H1 (cell line): ENCODE data around the gene NMRAL1. TPM values are rescaled to one million over a fixed set of nuclear protein-coding genes. Genes with fewer than 3 reads are reported as not detected.
A peak's percentile ranks its signal among the peaks of the same experiment; 100 is the strongest.

Experiments used
- CTCF ChIA-PET: fragments of 300-600 bp; sonication (Branson Sonifier 250); formaldehyde crosslinking; loops from one replicate; lab custom pipeline; 2021; ENCODE audit not compliant: partially characterized antibody; lab: Charles Lee
- POLR2A ChIA-PET: fragments of 300-600 bp; sonication (Branson Sonifier 250); formaldehyde crosslinking; loops from one replicate; lab custom pipeline; 2021; ENCODE audit warnings: inconsistent platforms; ENCODE audit not compliant: partially characterized antibody; lab: Charles Lee
- DNase-seq, 2 experiments: peaks; one replicate each; pipeline versions ENCODE4 v3.0.0 to v3.0.0-alpha.2; 2010 to 2022; ENCODE audit warnings: low spot score in 2 of 2, low read depth in 1 of 2, mixed read lengths in 1 of 2
- FAIRE-seq: peaks from 2 replicates; lab custom pipeline; 2011; peaks lifted over from hg19 to GRCh38; lab: Jason Lieb, UNC
- H2AFZ ChIP-seq: 2 replicates; pipeline ENCODE4 v1.8.1; 2012; ENCODE audit warnings: low read length, inconsistent platforms
- H2AK5ac ChIP-seq: 2 replicates; pipeline ENCODE4 v1.6.1; 2013; ENCODE audit warnings: low read depth, low read length
- H2BK120ac ChIP-seq: replicated peaks from 2 replicates; pipeline ENCODE3; 2013; ENCODE audit warnings: low read depth, low read length, inconsistent platforms
- H2BK12ac ChIP-seq: 2 replicates; pipeline ENCODE4 v1.6.1; 2013; ENCODE audit warnings: low read depth, low read length
- H2BK15ac ChIP-seq: 2 replicates; pipeline ENCODE4 v1.6.1; 2013; ENCODE audit warnings: low read length
- H2BK20ac ChIP-seq: 2 replicates; pipeline ENCODE4 v1.6.1; 2013; ENCODE audit warnings: low read length
- H2BK5ac ChIP-seq: 2 replicates; pipeline ENCODE4 v1.6.1; 2013; ENCODE audit warnings: low read depth, low read length
- H3K14ac ChIP-seq: 2 replicates; pipeline ENCODE4 v1.6.1; 2013; ENCODE audit warnings: inconsistent platforms; ENCODE audit not compliant: insufficient read length
- H3K18ac ChIP-seq: 2 replicates; pipeline ENCODE4 v1.6.1; 2013; ENCODE audit warnings: low read length; ENCODE audit errors: extremely low read depth
- H3K23ac ChIP-seq: 2 replicates; pipeline ENCODE4 v1.6.1; 2013; ENCODE audit warnings: inconsistent platforms; ENCODE audit not compliant: insufficient read length
- H3K23me2 ChIP-seq: 2 replicates; pipeline ENCODE4 v1.6.1; 2013; ENCODE audit warnings: low read depth, low read length
- H3K27ac ChIP-seq: 2 replicates; pipeline ENCODE4 v1.6.1; 2011; ENCODE audit warnings: low read depth, low read length, inconsistent platforms
- H3K27me3 ChIP-seq, 4 experiments: replicated peaks in 1 of 4; 1 replicate in 1 of 4; 2 replicates in 3 of 4; pipeline versions ENCODE4 v1.6.1 to v1.8.1; 2011 to 2013; ENCODE audit warnings: low read length in 3 of 4, mild to moderate bottlenecking in 3 of 4, inconsistent platforms in 2 of 4, mixed read lengths in 2 of 4, moderate library complexity in 1 of 4; ENCODE audit not compliant: control insufficient read depth in 3 of 4, insufficient read depth in 3 of 4; ENCODE audit errors: extremely low read depth in 1 of 4
- H3K36me3 ChIP-seq, 4 experiments: 2 replicates each; pipeline versions ENCODE4 v1.6.1 to v1.8.1; 2011 to 2013; ENCODE audit warnings: mild to moderate bottlenecking in 4 of 4, low read length in 3 of 4, moderate library complexity in 2 of 4, control low read depth in 1 of 4, inconsistent platforms in 1 of 4; ENCODE audit not compliant: insufficient read depth in 4 of 4, control insufficient read depth in 2 of 4
- H3K4ac ChIP-seq: replicated peaks from 2 replicates; pipeline ENCODE3; 2013; ENCODE audit warnings: low read length, low read depth, mixed read lengths, inconsistent platforms; ENCODE audit not compliant: insufficient read length
- H3K4me1 ChIP-seq, 4 experiments: replicated peaks in 1 of 4; 1 replicate in 1 of 4; 2 replicates in 3 of 4; pipeline versions ENCODE4 v1.6.1 to v1.8.1; 2011 to 2013; ENCODE audit warnings: low read length in 3 of 4, inconsistent platforms in 2 of 4, mixed read lengths in 1 of 4; ENCODE audit not compliant: insufficient read depth in 4 of 4, control insufficient read depth in 3 of 4
- H3K4me2 ChIP-seq, 2 experiments: 2 replicates each; pipeline versions ENCODE4 v1.6.1 to v1.8.1; 2011 to 2013; ENCODE audit warnings: low read depth in 2 of 2, low read length in 2 of 2, control low read depth in 1 of 2, inconsistent platforms in 1 of 2, mild to moderate bottlenecking in 1 of 2; ENCODE audit not compliant: insufficient read depth in 1 of 2
- H3K4me3 ChIP-seq, 4 experiments: fragments of 200-600, 300-600 bp in 1 of 4; sonication (generic), shearing (Covaris generic), sonication (Bioruptor Twin) in 1 of 4; 2 replicates each; pipeline versions ENCODE4 v1.5.1 to v1.8.1; 2011 to 2016; ENCODE audit warnings: low read length in 4 of 4, low read depth in 3 of 4, control low read depth in 2 of 4, inconsistent platforms in 2 of 4, mild to moderate bottlenecking in 2 of 4, mixed read lengths in 1 of 4, moderate library complexity in 1 of 4; ENCODE audit not compliant: insufficient read depth in 2 of 4; ENCODE audit errors: extremely low read depth in 1 of 4
- H3K56ac ChIP-seq: replicated peaks from 2 replicates; pipeline ENCODE3; 2013; ENCODE audit warnings: low read depth, mild to moderate bottlenecking, mixed read lengths, low read length, inconsistent platforms; ENCODE audit not compliant: insufficient read length
- H3K79me1 ChIP-seq: 2 replicates; pipeline ENCODE4 v1.6.1; 2013; ENCODE audit warnings: low read depth, low read length, control low read depth
- H3K79me2 ChIP-seq, 2 experiments: 2 replicates each; pipeline versions ENCODE4 v1.6.1 to v1.8.1; 2012 to 2013; ENCODE audit warnings: low read length in 2 of 2, mild to moderate bottlenecking in 2 of 2, inconsistent platforms in 1 of 2; ENCODE audit not compliant: insufficient read depth in 2 of 2, control insufficient read depth in 1 of 2
- H3K9ac ChIP-seq, 4 experiments: replicated peaks in 1 of 4; 1 replicate in 1 of 4; 2 replicates in 3 of 4; pipeline versions ENCODE4 v1.6.1 to v1.8.1; 2011 to 2013; ENCODE audit warnings: low read depth in 3 of 4, low read length in 3 of 4, control low read depth in 2 of 4, mild to moderate bottlenecking in 2 of 4, moderate library complexity in 2 of 4, inconsistent platforms in 1 of 4; ENCODE audit errors: extremely low read depth in 1 of 4
- H3K9me3 ChIP-seq, 2 experiments: 2 replicates each; pipeline versions ENCODE4 v1.6.1 to v1.8.1; 2012 to 2013; ENCODE audit warnings: mild to moderate bottlenecking in 2 of 2, moderate library complexity in 2 of 2, control low read depth in 1 of 2, inconsistent platforms in 1 of 2, low read depth in 1 of 2, low read length in 1 of 2, mixed read lengths in 1 of 2; ENCODE audit not compliant: insufficient read depth in 2 of 2
- H4K20me1 ChIP-seq, 2 experiments: replicated peaks in 1 of 2; 2 replicates each; pipeline versions ENCODE3 to v1.8.1; 2011 to 2013; ENCODE audit warnings: inconsistent platforms in 2 of 2, low read length in 2 of 2, mild to moderate bottlenecking in 1 of 2; ENCODE audit not compliant: insufficient read depth in 2 of 2, control insufficient read depth in 1 of 2
- H4K5ac ChIP-seq: 2 replicates; pipeline ENCODE4 v1.6.1; 2013; ENCODE audit warnings: low read length, low read depth, mixed read lengths, inconsistent platforms; ENCODE audit not compliant: insufficient read length
- H4K8ac ChIP-seq: 2 replicates; pipeline ENCODE4 v1.8.0; 2013; ENCODE audit warnings: mild to moderate bottlenecking, moderate library complexity, low read length, inconsistent platforms; ENCODE audit not compliant: insufficient read depth; ENCODE audit errors: extremely low read depth
- H4K91ac ChIP-seq: replicated peaks from 2 replicates; pipeline ENCODE3; 2013; ENCODE audit warnings: low read length, mixed read lengths, inconsistent platforms; ENCODE audit not compliant: insufficient read length
- BACH1 ChIP-seq: IDR thresholded peaks from 2 replicates; pipeline ENCODE4 v1.6.1; 2012; ENCODE audit warnings: low read length, improper control_type of control experiment
- BCL11A ChIP-seq, 2 experiments: IDR thresholded peaks; one replicate each; pipeline ENCODE4 v1.6.1; 2011; ENCODE audit warnings: low read depth in 2 of 2, low read length in 2 of 2, mild to moderate bottlenecking in 2 of 2
- EP300 ChIP-seq, 2 experiments: IDR thresholded peaks; 1 replicate in 1 of 2; 2 replicates in 1 of 2; pipeline ENCODE4 v1.6.1; 2011 to 2012; ENCODE audit warnings: low read depth in 2 of 2, low read length in 2 of 2, mild to moderate bottlenecking in 2 of 2, borderline replicate concordance in 1 of 2, inconsistent platforms in 1 of 2, moderate library complexity in 1 of 2
- EZH2 ChIP-seq: fragments of 200-600 bp; sonication (generic); IDR thresholded peaks from 2 replicates; pipeline ENCODE4 v1.7.1; 2012; ENCODE audit warnings: low read depth, mild to moderate bottlenecking, moderate library complexity, low read length, inconsistent platforms; ENCODE audit not compliant: severe bottlenecking
- PHF8 ChIP-seq: fragments of 200-600 bp; sonication (generic); conservative IDR thresholded peaks from 2 replicates; pipeline ENCODE4 v1.7.1; 2012; ENCODE audit warnings: low read depth, mild to moderate bottlenecking, inconsistent platforms, low read length, moderate library complexity
- RAD21 ChIP-seq, 2 experiments: IDR thresholded peaks in 1 of 2; conservative IDR thresholded peaks in 1 of 2; 2 replicates each; pipeline ENCODE4 v1.6.1; 2011; ENCODE audit warnings: low read depth in 2 of 2, low read length in 2 of 2, improper control_type of control experiment in 1 of 2, inconsistent platforms in 1 of 2, mild to moderate bottlenecking in 1 of 2, moderate library complexity in 1 of 2
- SIN3A ChIP-seq, 2 experiments: IDR thresholded peaks in 1 of 2; conservative IDR thresholded peaks in 1 of 2; 2 replicates each; pipeline ENCODE4 v1.6.1; 2011 to 2012; ENCODE audit warnings: low read length in 2 of 2, improper control_type of control experiment in 1 of 2, low read depth in 1 of 2, mild to moderate bottlenecking in 1 of 2
- SIX5 ChIP-seq: IDR thresholded peaks from 2 replicates; pipeline ENCODE4 v1.6.1; 2011; ENCODE audit warnings: mild to moderate bottlenecking, low read depth, low read length
- SP1 ChIP-seq: IDR thresholded peaks from 2 replicates; pipeline ENCODE4 v1.6.1; 2011; ENCODE audit warnings: low read depth, low read length
- SP2 ChIP-seq: IDR thresholded peaks from 2 replicates; pipeline ENCODE4 v1.6.1; 2012; ENCODE audit warnings: mild to moderate bottlenecking, low read length, inconsistent platforms
- WGBS, 2 experiments: shearing (Covaris generic) in 1 of 2; methylation state at CpG; one replicate each; pipeline versions ENCODE4 v1.1.6 to v1.1.7; 2013 to 2015; ENCODE audit warnings: low lambda C conversion rate in 2 of 2, mixed read lengths in 2 of 2, inconsistent platforms in 1 of 2, low coverage in 1 of 2, missing lambda C conversion rate in 1 of 2; ENCODE audit not compliant: insufficient replicate concordance in 2 of 2, insufficient coverage in 1 of 2, insufficient read length in 1 of 2; ENCODE audit errors: extremely low coverage in 1 of 2, missing lambda C conversion rate in 1 of 2; 5-methylcytosine and 5-hydroxymethylcytosine counted together
- polyA plus RNA-seq, 7 experiments: library from polyadenylated mRNA; depleted of rRNA in 3 of 7; stranded (reverse) in 5 of 7; unstranded in 2 of 7; fragments of >200 nt in 5 of 7; fragments of 200-250 nt in 2 of 7; gene quantifications; 1 replicate in 5 of 7; 2 replicates in 1 of 7; 4 replicates in 1 of 7; pipeline versions ENCODE4 v1.2.1 to v1.2.3, GENCODE V29; 2011 to 2013; ENCODE audit warnings: missing spikeins in 2 of 7, mixed read lengths in 2 of 7
- total RNA-seq: library from RNA; stranded (reverse); fragmentation: NEBNext Ultra II Directional; extraction: Animal tissue kit (Norgen Biotek cat#: 25700); gene quantifications from 2 replicates; pipeline ENCODE4 v1.2.1, GENCODE V29; 2021

The NMRAL1 gene
- total and polyA plus RNA-seq, 2 of the 8 experiments (the other 6 are each of a cell fraction or from before 2014, with no cell fraction given), result 66.8 to 143 TPM

DNA sequence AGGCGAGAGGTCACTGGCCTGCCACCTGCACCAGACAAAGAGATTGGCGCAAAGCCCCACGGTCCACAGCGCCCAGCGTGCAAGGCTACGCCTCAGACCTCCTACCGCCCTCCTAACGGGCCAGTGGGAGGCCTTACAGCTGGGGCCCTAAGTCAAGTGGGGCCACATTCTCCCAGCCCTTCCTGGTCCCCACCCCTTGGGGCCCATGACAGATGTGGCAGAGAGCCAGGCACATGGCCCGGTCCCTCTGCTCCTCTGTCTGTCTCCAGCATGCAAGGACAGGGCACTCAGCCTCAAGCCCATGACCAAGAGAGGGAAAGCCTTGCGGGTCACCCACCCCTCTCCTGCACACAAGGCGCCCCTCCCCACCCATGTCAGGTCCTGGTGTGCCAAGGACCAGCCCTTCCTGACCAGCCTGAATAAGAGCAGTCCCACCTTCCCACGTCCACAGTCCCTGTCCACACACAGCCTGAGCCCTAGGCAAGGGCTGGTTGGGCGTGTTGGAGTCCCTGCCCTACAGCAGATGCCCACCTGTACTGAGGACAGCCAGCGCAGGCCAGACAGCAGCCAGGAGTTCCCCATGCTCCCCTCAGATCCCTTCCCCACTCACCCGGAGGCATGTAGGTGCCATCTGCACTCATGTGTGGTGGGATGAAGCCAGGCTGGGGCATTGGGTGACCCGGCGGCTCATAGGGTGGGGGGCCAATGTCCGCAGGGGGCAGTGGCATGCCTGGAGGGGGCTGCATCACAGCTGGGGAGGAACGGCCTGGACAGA, 38.8 kb upstream of the NMRAL1 start:
- H3K79me1 ChIP-seq, result no peaks in the 10 kb centered on the region; the same call in 1 of the 2 replicates
- H2BK12ac ChIP-seq, result no peak overlapping the region
- H3K4me1 ChIP-seq, result peaks cover 0 to 5% (median 2%) of the 10 kb centered on the region in 4 experiments; a peak in 6 of 7 replicates
- POLR2A ChIA-PET, result interaction anchor here (1.6 kb wide), 1 partner anchor 73 kb away, joined by 4 read pairs; no protein-coding TSS in a partner anchor
- H2AK5ac ChIP-seq, result no peak overlapping the region
- H3K18ac ChIP-seq, result no peak overlapping the region
- H3K9me3 ChIP-seq, result no peaks in the 10 kb centered on the region
- no peaks in the 10 kb centered on the region for H3K27me3 ChIP-seq
- 85% methylated on average over 8 of the region's 19 CpGs; no CpG with 5 or more reads in 1 of the 2 experiments for WGBS, 2 experiments
- DNase-seq, result no peak
- no peak overlapping the region for H3K56ac ChIP-seq
- no peak overlapping the region for H3K14ac ChIP-seq
- H2BK120ac ChIP-seq, result no peak overlapping the region
- H3K4me2 ChIP-seq, result no peak overlapping the region
- H2BK5ac ChIP-seq, result 0 out of 2 replicates have a peak overlapping the region, but pooled peaks have one; percentile 44
- no peak overlapping the region for H2AFZ ChIP-seq
- H3K23ac ChIP-seq, result no peak overlapping the region
- H2BK20ac ChIP-seq, result no peak overlapping the region
- H4K5ac ChIP-seq, result no peak overlapping the region
- H4K8ac ChIP-seq, result peak overlapping the region; percentile 57
- H3K4me3 ChIP-seq, result no peak overlapping the region
- no peaks in the 10 kb centered on the region for H3K23me2 ChIP-seq
- H3K36me3 ChIP-seq, result peaks cover 10 to 20% (median 10%) of the 10 kb centered on the region in 4 experiments; a peak in 4 of 8 replicates
- CTCF ChIA-PET, result interaction anchor here (0.6 to 35.4 kb wide), 10 partner anchors 7 to 331 kb away, joined by 3 to 968 read pairs (median 10); partner anchors contain the start of genes C16orf96 and CDIP1
- H3K9ac ChIP-seq, result no peak overlapping the region
- peaks cover 0 to 5% of the 10 kb centered on the region in 2 experiments; a peak in 1 of 4 replicates for H3K79me2 ChIP-seq
- no peak overlapping the region for H3K4ac ChIP-seq
- no peak overlapping the region for H2BK15ac ChIP-seq
- H4K91ac ChIP-seq, result no peak overlapping the region
- no peak overlapping the region for H3K27ac ChIP-seq
- H4K20me1 ChIP-seq, result peaks cover 10 to 21% of the 10 kb centered on the region in 2 experiments
- no peak for FAIRE-seq
- TF ChIP-seq RAD21 (IDR thresholded peaks at IDR 0.05 in 1 of 2, conservative IDR thresholded peaks at IDR 0.05 in 1 of 2; ENCODE audit: low read depth in 2 of 2, low read length in 2 of 2), result no peak
- TF ChIP-seq EP300 (IDR thresholded peaks at IDR 0.05; ENCODE audit: borderline replicate concordance in 1 of 2, low read depth in 2 of 2, low read length in 2 of 2), result no peak
- TF ChIP-seq EZH2, result no peak
- TF ChIP-seq SP2, result no peak
- no peak for TF ChIP-seq SIN3A (conservative IDR thresholded peaks at IDR 0.05 in 1 of 2, IDR thresholded peaks at IDR 0.05 in 1 of 2; ENCODE audit: low read depth in 1 of 2, low read length in 2 of 2)
- TF ChIP-seq BACH1, result no peak
- no peak for TF ChIP-seq SP1
- TF ChIP-seq PHF8, result no peak
- TF ChIP-seq SIX5, result no peak
- TF ChIP-seq BCL11A (IDR thresholded peaks at IDR 0.05; ENCODE audit: low read depth in 2 of 2, low read length in 2 of 2), result no peak
